KG1 (cell line): ENCODE results near the gene GRAMD1C.

Source experiments
- DNase-seq: peaks from one replicate; lab custom pipeline; 2025; lab: John Stamatoyannopoulos, UW

Gene GRAMD1C

GRCh38 chr3:113852506-113852905 is 13.9 kb downstream of the GRAMD1C start:
- DNase-seq: no peak

- DNase-seq: no peak
These were observed 28.9 kb downstream of the GRAMD1C start for GRCh38 chr3:113867506-113867905.

- no peak for DNase-seq
These were observed 34.7 kb downstream of the GRAMD1C start for GRCh38 chr3:113873293-113873692.

- no peak for DNase-seq
These were observed 35.4 kb downstream of the GRAMD1C start for GRCh38 chr3:113873814-113874526.

- no peak for DNase-seq
These were observed 39.8 kb downstream of the GRAMD1C start for GRCh38 chr3:113878403-113878802.

GRCh38 chr3:113885050-113885449 is 46.5 kb downstream of the GRAMD1C start:
- no peak for DNase-seq

GRCh38 chr3:113890256-113890900 is 51.8 kb downstream of the GRAMD1C start:
- DNase-seq: no peak

GRCh38 chr3:113894927-113895326 is 56.3 kb downstream of the GRAMD1C start:
- DNase-seq: no peak

- DNase-seq: no peak
These were observed 57.4 kb downstream of the GRAMD1C start for GRCh38 chr3:113895964-113896363.

GRCh38 chr3:113896930-113897329 is 58.3 kb downstream of the GRAMD1C start:
- DNase-seq: no peak

GRCh38 chr3:113897373-113897777 is 58.8 kb downstream of the GRAMD1C start:
- no peak for DNase-seq

GRCh38 chr3:113898892-113899291 is 60.3 kb downstream of the GRAMD1C start:
- DNase-seq: no peak

- DNase-seq: no peak
These were observed 68.1 kb downstream of the GRAMD1C start for GRCh38 chr3:113906568-113907140.

- no peak for DNase-seq
These were observed 69.5 kb downstream of the GRAMD1C start for GRCh38 chr3:113908133-113908532.

- no peak for DNase-seq
These were observed 72.4 kb downstream of the GRAMD1C start for GRCh38 chr3:113910966-113911365.

- DNase-seq: peak; percentile 32
These were observed 74.1 kb downstream of the GRAMD1C start for GRCh38 chr3:113912552-113913236.

- DNase-seq: no peak
These were observed 76.1 kb downstream of the GRAMD1C start for GRCh38 chr3:113914646-113915045.

- peak; percentile 14 for DNase-seq
These were observed 89.0 kb downstream of the GRAMD1C start for GRCh38 chr3:113927556-113927955.

GRCh38 chr3:113946831-113947230 is 108.2 kb downstream of the GRAMD1C start:
- no peak for DNase-seq

GRCh38 chr3:113947372-113948014 is 108.9 kb downstream of the GRAMD1C start, which contains the start of gene ZDHHC23:
TSS of gene ZDHHC23 (plus strand) at chr3:113948013. CDS start at chr3:113948803, 790 bp downstream.
- peak; percentile 11 for DNase-seq

- DNase-seq: no peak
These were observed 109.7 kb downstream of the GRAMD1C start for GRCh38 chr3:113948015-113948917.
